Erythroblast (primary cell): ENCODE data around the gene USP17L15.
"Not testable (repeated sequence)": the region's sequence is repeated elsewhere in the genome, so short reads cannot be mapped to it uniquely, and the experiment has no call there.

Experiments
- GATA1 ChIP-seq: IDR thresholded peaks from 2 replicates; pipeline ENCODE4 v1.6.1; 2011; ENCODE audit warnings: low read depth, mild to moderate bottlenecking, control low read depth, low read length, moderate library complexity
- POLR2A ChIP-seq: IDR thresholded peaks from 2 replicates; pipeline ENCODE4 v1.6.1; 2011; ENCODE audit warnings: mild to moderate bottlenecking, low read length

GRCh38 chr4:9234085-9234484 is at the start of gene USP17L15:
- TF ChIP-seq POLR2A, GATA1: not testable (repeated sequence)
